Keratinocyte (primary cell): ENCODE measurements around the gene PDHA1. TPM values are rescaled to one million over a fixed set of nuclear protein-coding genes. Genes with fewer than 3 reads are reported as not detected.

Source experiments
- DNase-seq: peaks from one replicate; pipeline ENCODE4 v3.0.0-alpha.2; 2011; ENCODE audit warnings: low read depth, missing footprints, low spot score
- FAIRE-seq: peaks from 2 replicates; lab custom pipeline; 2011; peaks lifted over from hg19 to GRCh38; lab: Jason Lieb, UNC
- H2AFZ ChIP-seq: 2 replicates; pipeline ENCODE4 v1.6.0; 2012; ENCODE audit warnings: low read length, control low read depth, inconsistent platforms; ENCODE audit not compliant: control insufficient read depth
- H3K27ac ChIP-seq: 2 replicates; pipeline ENCODE4 v1.5.1; 2011; ENCODE audit warnings: low read length; ENCODE audit not compliant: control insufficient read depth, insufficient read depth
- H3K27me3 ChIP-seq: 3 replicates; pipeline ENCODE4 v1.6.0; 2011; ENCODE audit warnings: low read length; ENCODE audit not compliant: control insufficient read depth, insufficient read depth; ENCODE audit errors: extremely low read depth
- H3K36me3 ChIP-seq, 2 experiments: 2 replicates in 1 of 2; 3 replicates in 1 of 2; pipeline ENCODE4 v1.5.1; 2011; ENCODE audit warnings: low read length in 2 of 2, mild to moderate bottlenecking in 1 of 2; ENCODE audit not compliant: control insufficient read depth in 2 of 2, insufficient read depth in 2 of 2; ENCODE audit errors: extremely low read depth in 1 of 2
- H3K4me1 ChIP-seq: 3 replicates; pipeline ENCODE4 v1.5.1; 2011; ENCODE audit warnings: low read length; ENCODE audit not compliant: control insufficient read depth, insufficient read depth; ENCODE audit errors: extremely low read depth
- H3K4me2 ChIP-seq: 3 replicates; pipeline ENCODE4 v1.6.0; 2011; ENCODE audit warnings: low read depth, low read length; ENCODE audit not compliant: control insufficient read depth, insufficient read depth; ENCODE audit errors: extremely low read depth
- H3K4me3 ChIP-seq, 3 experiments: fragments of 200-600 bp in 1 of 3; sonication (generic) in 1 of 3; 2 replicates in 2 of 3; 3 replicates in 1 of 3; pipeline ENCODE4 v1.5.1; 2011 to 2016; ENCODE audit warnings: low read length in 3 of 3, mild to moderate bottlenecking in 3 of 3, control low read depth in 2 of 3, inconsistent platforms in 1 of 3, low read depth in 1 of 3, mixed read lengths in 1 of 3, mixed run types in 1 of 3, moderate library complexity in 1 of 3; ENCODE audit not compliant: control insufficient read depth in 2 of 3, insufficient read depth in 2 of 3; ENCODE audit errors: extremely low read depth in 1 of 3
- H3K79me2 ChIP-seq: 2 replicates; pipeline ENCODE4 v1.6.0; 2012; ENCODE audit warnings: low read length; ENCODE audit not compliant: control insufficient read depth, insufficient read depth
- H3K9ac ChIP-seq: 3 replicates; pipeline ENCODE4 v1.6.0; 2011; ENCODE audit warnings: low read length; ENCODE audit not compliant: control insufficient read depth, insufficient read depth; ENCODE audit errors: extremely low read depth
- H3K9me1 ChIP-seq: 3 replicates; pipeline ENCODE4 v1.6.0; 2011; ENCODE audit warnings: low read length; ENCODE audit not compliant: control insufficient read depth, insufficient read depth; ENCODE audit errors: extremely low read depth
- H3K9me3 ChIP-seq: 2 replicates; pipeline ENCODE4 v1.5.1; 2012; ENCODE audit warnings: low read depth, low read length; ENCODE audit not compliant: control insufficient read depth
- H4K20me1 ChIP-seq: 3 replicates; pipeline ENCODE4 v1.6.0; 2011; ENCODE audit warnings: low read length; ENCODE audit not compliant: control insufficient read depth, insufficient read depth; ENCODE audit errors: extremely low read depth
- EZH2 ChIP-seq: IDR thresholded peaks from one replicate; pipeline ENCODE4 v1.6.1; 2012; ENCODE audit warnings: inconsistent platforms, mild to moderate bottlenecking, low read length, moderate library complexity
- dilution Hi-C: fragments of 300-500 bp; cut with MboI; formaldehyde crosslinking; loops from one replicate; pipeline ENCODE4 v1.7.0; 2020; ENCODE audit warnings: low sequenced_read_pairs; ENCODE audit not compliant: extremely low pct_ligation_motif_present
- polyA plus RNA-seq, 5 experiments: library from polyadenylated mRNA; depleted of rRNA in 3 of 5; stranded (reverse) in 3 of 5; stranded (forward) in 1 of 5; unstranded in 1 of 5; fragments of >200 nt; gene quantifications; 1 replicate in 1 of 5; 2 replicates in 3 of 5; 3 replicates in 1 of 5; pipeline versions ENCODE4 v1.2.1 to v1.2.3, GENCODE V29; 2011 to 2012; ENCODE audit warnings: missing spikeins in 2 of 5, low read depth in 1 of 5, low replicate concordance in 1 of 5
- TF ChIP-seq, protein P1 (sequence below), 3 experiments: IDR thresholded peaks in 1 of 3; conservative IDR thresholded peaks in 1 of 3; optimal IDR thresholded peaks in 1 of 3; 2 replicates in 2 of 3; 3 replicates in 1 of 3; pipeline versions ENCODE3 to v1.5.1; 2011; ENCODE audit warnings: low read length in 3 of 3, mild to moderate bottlenecking in 3 of 3, moderate library complexity in 2 of 3, control low read depth in 1 of 3, inconsistent platforms in 1 of 3; ENCODE audit not compliant: insufficient read depth in 2 of 3; ENCODE audit errors: extremely low read depth in 1 of 3

The PDHA1 gene
- polyA plus RNA-seq, 1 donor (not counting 4 experiments of a cell fraction or from before 2014, with no cell fraction given): 236 TPM

DNA sequence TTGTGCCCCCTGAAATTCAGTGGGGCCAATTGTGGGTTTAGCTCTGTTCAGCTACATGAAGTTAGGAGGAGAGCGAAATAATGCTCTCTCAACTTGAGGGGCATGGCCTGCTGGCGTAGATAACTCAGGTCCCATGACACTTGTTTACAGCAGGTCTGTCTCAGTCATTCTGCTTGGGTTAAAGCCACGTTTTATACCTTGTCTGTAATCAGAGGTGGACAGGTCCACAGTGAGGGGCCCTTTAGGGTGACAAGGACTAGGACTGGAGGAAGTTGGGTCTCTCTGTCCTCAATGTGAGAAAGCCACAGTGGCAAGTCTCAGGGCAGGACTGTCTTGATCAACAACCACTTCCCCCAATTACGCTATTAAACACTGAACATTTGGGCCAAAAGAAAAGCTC lies 49.0 kb downstream of the PDHA1 start:
- H3K79me2 ChIP-seq: no peaks in the 10 kb centered on the region
- dilution Hi-C loops: no loop called here
- H3K27ac ChIP-seq: no peak overlapping the region
- peaks cover 3% of the 10 kb centered on the region for H3K27me3 ChIP-seq
- no peak overlapping the region for H3K4me2 ChIP-seq
- TF ChIP-seq, protein P1, sequence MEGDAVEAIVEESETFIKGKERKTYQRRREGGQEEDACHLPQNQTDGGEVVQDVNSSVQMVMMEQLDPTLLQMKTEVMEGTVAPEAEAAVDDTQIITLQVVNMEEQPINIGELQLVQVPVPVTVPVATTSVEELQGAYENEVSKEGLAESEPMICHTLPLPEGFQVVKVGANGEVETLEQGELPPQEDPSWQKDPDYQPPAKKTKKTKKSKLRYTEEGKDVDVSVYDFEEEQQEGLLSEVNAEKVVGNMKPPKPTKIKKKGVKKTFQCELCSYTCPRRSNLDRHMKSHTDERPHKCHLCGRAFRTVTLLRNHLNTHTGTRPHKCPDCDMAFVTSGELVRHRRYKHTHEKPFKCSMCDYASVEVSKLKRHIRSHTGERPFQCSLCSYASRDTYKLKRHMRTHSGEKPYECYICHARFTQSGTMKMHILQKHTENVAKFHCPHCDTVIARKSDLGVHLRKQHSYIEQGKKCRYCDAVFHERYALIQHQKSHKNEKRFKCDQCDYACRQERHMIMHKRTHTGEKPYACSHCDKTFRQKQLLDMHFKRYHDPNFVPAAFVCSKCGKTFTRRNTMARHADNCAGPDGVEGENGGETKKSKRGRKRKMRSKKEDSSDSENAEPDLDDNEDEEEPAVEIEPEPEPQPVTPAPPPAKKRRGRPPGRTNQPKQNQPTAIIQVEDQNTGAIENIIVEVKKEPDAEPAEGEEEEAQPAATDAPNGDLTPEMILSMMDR (optimal IDR thresholded peaks at IDR 0.05 in 1 of 3, IDR thresholded peaks at IDR 0.05 in 1 of 3, conservative IDR thresholded peaks at IDR 0.05 in 1 of 3; ENCODE audit: extremely low read depth in 1 of 3, insufficient read depth in 2 of 3, low read length in 3 of 3): no peak
- TF ChIP-seq EZH2: no peak
- H2AFZ ChIP-seq: no peak overlapping the region
- no peaks in the 10 kb centered on the region for H3K9me1 ChIP-seq
- H3K36me3 ChIP-seq: no peaks in the 10 kb centered on the region
- H3K9ac ChIP-seq: no peak overlapping the region
- no peak for FAIRE-seq
- H3K4me3 ChIP-seq: no peak overlapping the region
- no peak for DNase-seq
- H4K20me1 ChIP-seq: no peaks in the 10 kb centered on the region
- no peaks in the 10 kb centered on the region for H3K9me3 ChIP-seq
- H3K4me1 ChIP-seq: no peaks in the 10 kb centered on the region

- H3K4me3 ChIP-seq: no peak overlapping the region
- dilution Hi-C loops: no loop called here
- FAIRE-seq (no peak), DNase-seq (no peak)
- H4K20me1 ChIP-seq: no peaks in the 10 kb centered on the region
- no peak overlapping the region for H2AFZ ChIP-seq
- H3K9me3 ChIP-seq: no peaks in the 10 kb centered on the region
- H3K27ac ChIP-seq: no peak overlapping the region
- H3K27me3 ChIP-seq: no peaks in the 10 kb centered on the region
- H3K36me3 ChIP-seq: no peaks in the 10 kb centered on the region
- H3K9ac ChIP-seq: no peak overlapping the region
- no peaks in the 10 kb centered on the region for H3K9me1 ChIP-seq
- H3K79me2 ChIP-seq: no peaks in the 10 kb centered on the region
- TF ChIP-seq EZH2: no peak
- TF ChIP-seq, protein P1 (optimal IDR thresholded peaks at IDR 0.05 in 1 of 3, IDR thresholded peaks at IDR 0.05 in 1 of 3, conservative IDR thresholded peaks at IDR 0.05 in 1 of 3; ENCODE audit: extremely low read depth in 1 of 3, insufficient read depth in 2 of 3, low read length in 3 of 3): no peak
- H3K4me1 ChIP-seq: no peaks in the 10 kb centered on the region
- H3K4me2 ChIP-seq: no peak overlapping the region
Observed at GRCh38 chrX:19403696-19404095, 60.0 kb downstream of the PDHA1 start.
